Adrenal gland (tissue), 5 donors: ENCODE measurements around the gene DNAJC5.

Experiments
- POLR2A ChIP-seq, 2 donors: fragments of 450-650 bp; IDR thresholded peaks; one replicate each; pipeline ENCODE4 v1.6.1; 2017; ENCODE audit warnings: antibody characterized with exemption in 2 of 2, mild to moderate bottlenecking in 2 of 2, moderate library complexity in 1 of 2
- TF ChIP-seq, protein P1 (sequence below), 6 experiments: fragments of 450-650 bp in 4 of 6; fragments of 200-600 bp in 2 of 6; sonication (generic) in 1 of 6; IDR thresholded peaks; 1 replicate in 5 of 6; 2 replicates in 1 of 6; pipeline versions ENCODE4 v1.5.1 to v1.8.0; 2016 to 2021; ENCODE audit warnings: antibody characterized with exemption in 6 of 6, mild to moderate bottlenecking in 2 of 6, moderate library complexity in 1 of 6
- donor health status: DM: no; HTN: no; CAD: no.

DNA sequence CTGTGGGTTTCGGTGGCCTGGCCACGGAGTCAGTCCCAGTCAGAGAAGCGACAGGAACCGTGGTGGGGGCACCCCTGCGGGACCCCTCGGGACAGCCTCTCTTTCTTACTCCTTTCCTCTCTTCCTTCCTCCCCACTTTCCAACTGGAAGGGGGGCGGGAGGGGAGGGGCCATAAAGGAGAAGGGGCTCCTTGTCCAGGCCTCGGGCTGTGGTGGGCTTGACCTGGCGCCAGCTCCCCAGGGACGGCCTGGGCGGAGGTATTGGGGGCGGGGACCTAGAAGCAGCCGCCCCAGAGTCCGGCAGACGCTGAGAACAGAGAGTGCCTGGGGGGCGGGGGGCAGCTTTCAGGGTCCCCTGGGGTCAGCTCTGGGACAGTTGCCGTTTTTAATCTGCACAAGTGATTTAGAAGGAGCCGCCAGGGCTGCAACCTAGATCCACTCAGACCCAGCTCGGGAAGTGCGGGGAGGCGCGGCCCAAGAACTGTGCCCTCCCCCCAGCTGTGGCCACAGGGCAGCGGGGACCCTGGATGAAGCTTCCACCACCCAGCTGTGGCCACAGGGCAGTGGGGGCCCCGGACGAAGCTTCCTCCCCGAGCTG lies 40.1 kb upstream of the DNAJC5 start:
- TF ChIP-seq, protein P1, sequence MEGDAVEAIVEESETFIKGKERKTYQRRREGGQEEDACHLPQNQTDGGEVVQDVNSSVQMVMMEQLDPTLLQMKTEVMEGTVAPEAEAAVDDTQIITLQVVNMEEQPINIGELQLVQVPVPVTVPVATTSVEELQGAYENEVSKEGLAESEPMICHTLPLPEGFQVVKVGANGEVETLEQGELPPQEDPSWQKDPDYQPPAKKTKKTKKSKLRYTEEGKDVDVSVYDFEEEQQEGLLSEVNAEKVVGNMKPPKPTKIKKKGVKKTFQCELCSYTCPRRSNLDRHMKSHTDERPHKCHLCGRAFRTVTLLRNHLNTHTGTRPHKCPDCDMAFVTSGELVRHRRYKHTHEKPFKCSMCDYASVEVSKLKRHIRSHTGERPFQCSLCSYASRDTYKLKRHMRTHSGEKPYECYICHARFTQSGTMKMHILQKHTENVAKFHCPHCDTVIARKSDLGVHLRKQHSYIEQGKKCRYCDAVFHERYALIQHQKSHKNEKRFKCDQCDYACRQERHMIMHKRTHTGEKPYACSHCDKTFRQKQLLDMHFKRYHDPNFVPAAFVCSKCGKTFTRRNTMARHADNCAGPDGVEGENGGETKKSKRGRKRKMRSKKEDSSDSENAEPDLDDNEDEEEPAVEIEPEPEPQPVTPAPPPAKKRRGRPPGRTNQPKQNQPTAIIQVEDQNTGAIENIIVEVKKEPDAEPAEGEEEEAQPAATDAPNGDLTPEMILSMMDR (IDR thresholded peaks at IDR 0.05) = no peak
- TF ChIP-seq POLR2A (IDR thresholded peaks at IDR 0.05) = no peak
